ENCODE results near the gene CACNA1D. TPM values are rescaled to one million over a fixed set of nuclear protein-coding genes. Genes with fewer than 3 reads are reported as not detected.

The CACNA1D gene
- total and polyA plus RNA-seq, 2 experiments from 2014 or later = 5.2 to 27.8 TPM

DNA sequence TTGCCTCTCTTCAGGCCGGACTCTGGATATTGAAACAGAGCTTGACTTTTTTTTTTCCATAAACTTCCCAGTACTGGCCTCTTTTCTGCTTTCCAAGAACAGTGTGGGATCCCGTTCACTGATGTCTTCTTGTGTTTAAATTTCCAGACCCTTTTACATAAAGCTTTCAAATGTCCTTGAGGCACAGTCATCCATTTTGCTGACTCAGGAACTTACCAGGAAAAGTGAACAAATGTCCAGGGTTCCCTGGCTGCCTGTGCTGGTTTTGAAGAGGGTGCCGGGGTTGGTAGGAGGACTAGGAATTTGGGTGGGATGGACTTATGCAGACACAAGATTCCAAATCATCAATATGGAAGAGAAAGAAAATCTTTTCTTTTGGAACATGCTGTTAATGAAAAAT lies 283.7 kb downstream of the CACNA1D start:
- Histone ChIP-seq H3K4me2 (no peak overlapping the region), H3K4me1 (ENCODE audit: insufficient read depth) (peaks cover 18% of the 10 kb centered on the region), H4K20me1 (ENCODE audit: insufficient read depth, poor library complexity, severe bottlenecking) (no peaks in the 10 kb centered on the region), H3K9me2 (replicated peaks; ENCODE audit: insufficient read depth) (no peaks in the 10 kb centered on the region), H3K79me2 (no peaks in the 10 kb centered on the region), H3K4me3 (no peak overlapping the region), H3K36me3 (replicated peaks; ENCODE audit: insufficient read depth, low read depth) (no peaks in the 10 kb centered on the region), H3K27ac (no peak overlapping the region), H3K9me3 (ENCODE audit: low read depth) (no peaks in the 10 kb centered on the region), H3K27me3 (no peaks in the 10 kb centered on the region), H2AFZ (no peak overlapping the region)
- 88% methylated on average over 3 of the region's 3 CpGs for WGBS (ENCODE audit: low lambda C conversion rate, missing lambda C conversion rate)
- no peak for DNase-seq (ENCODE audit: low spot score)
- no peak for TF ChIP-seq EZH2phosphoT487 (IDR thresholded peaks at IDR 0.05; ENCODE audit: low read depth, severe bottlenecking, unreplicated experiment)
- TF ChIP-seq, protein P1, sequence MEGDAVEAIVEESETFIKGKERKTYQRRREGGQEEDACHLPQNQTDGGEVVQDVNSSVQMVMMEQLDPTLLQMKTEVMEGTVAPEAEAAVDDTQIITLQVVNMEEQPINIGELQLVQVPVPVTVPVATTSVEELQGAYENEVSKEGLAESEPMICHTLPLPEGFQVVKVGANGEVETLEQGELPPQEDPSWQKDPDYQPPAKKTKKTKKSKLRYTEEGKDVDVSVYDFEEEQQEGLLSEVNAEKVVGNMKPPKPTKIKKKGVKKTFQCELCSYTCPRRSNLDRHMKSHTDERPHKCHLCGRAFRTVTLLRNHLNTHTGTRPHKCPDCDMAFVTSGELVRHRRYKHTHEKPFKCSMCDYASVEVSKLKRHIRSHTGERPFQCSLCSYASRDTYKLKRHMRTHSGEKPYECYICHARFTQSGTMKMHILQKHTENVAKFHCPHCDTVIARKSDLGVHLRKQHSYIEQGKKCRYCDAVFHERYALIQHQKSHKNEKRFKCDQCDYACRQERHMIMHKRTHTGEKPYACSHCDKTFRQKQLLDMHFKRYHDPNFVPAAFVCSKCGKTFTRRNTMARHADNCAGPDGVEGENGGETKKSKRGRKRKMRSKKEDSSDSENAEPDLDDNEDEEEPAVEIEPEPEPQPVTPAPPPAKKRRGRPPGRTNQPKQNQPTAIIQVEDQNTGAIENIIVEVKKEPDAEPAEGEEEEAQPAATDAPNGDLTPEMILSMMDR (IDR thresholded peaks at IDR 0.05; ENCODE audit: poor library complexity) = no peak

DNA sequence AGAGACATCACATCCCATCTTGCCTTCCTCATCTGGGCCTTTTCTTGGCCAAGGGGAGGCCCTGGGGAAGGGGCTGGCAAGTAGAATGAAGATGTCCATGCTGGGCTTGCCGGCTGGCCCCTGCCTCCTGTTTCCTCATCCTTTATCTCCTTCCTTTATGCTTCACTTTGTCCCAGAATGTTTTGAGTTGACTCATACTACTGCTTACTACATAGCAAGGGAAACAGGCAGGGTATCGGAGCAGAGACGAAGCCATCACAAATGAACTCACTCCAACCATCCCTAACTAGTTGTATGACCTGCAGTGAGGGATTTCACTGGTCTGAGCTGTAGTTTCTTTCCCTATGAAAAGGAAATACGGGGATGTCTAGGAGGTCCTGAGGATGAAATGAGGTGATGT lies 285.8 kb downstream of the CACNA1D start:
- TF ChIP-seq, protein P1 (IDR thresholded peaks at IDR 0.05; ENCODE audit: poor library complexity) = no peak
- TF ChIP-seq EZH2phosphoT487 (IDR thresholded peaks at IDR 0.05; ENCODE audit: low read depth, severe bottlenecking, unreplicated experiment) (no peak), EZH2 (IDR thresholded peaks at IDR 0.05; ENCODE audit: borderline replicate concordance) (no peak)
- H3K27ac ChIP-seq = no peak overlapping the region
- no peak overlapping the region for H2AFZ ChIP-seq
- no peak for DNase-seq (ENCODE audit: low spot score)
- no peak overlapping the region for H3K4me3 ChIP-seq
- WGBS (ENCODE audit: low lambda C conversion rate, missing lambda C conversion rate) = 80% methylated on average over 4 of the region's 4 CpGs
- peaks cover 6% of the 10 kb centered on the region for H3K4me1 ChIP-seq (ENCODE audit: insufficient read depth)
- no peak overlapping the region for H3K4me2 ChIP-seq
- H3K36me3 ChIP-seq (replicated peaks; ENCODE audit: insufficient read depth, low read depth) = no peaks in the 10 kb centered on the region
- H4K20me1 ChIP-seq (ENCODE audit: insufficient read depth, poor library complexity, severe bottlenecking) = no peaks in the 10 kb centered on the region
- H3K79me2 ChIP-seq = no peaks in the 10 kb centered on the region
- no peaks in the 10 kb centered on the region for H3K9me3 ChIP-seq (ENCODE audit: low read depth)
- no peaks in the 10 kb centered on the region for H3K9me2 ChIP-seq (replicated peaks; ENCODE audit: insufficient read depth)
- no peaks in the 10 kb centered on the region for H3K27me3 ChIP-seq

DNA sequence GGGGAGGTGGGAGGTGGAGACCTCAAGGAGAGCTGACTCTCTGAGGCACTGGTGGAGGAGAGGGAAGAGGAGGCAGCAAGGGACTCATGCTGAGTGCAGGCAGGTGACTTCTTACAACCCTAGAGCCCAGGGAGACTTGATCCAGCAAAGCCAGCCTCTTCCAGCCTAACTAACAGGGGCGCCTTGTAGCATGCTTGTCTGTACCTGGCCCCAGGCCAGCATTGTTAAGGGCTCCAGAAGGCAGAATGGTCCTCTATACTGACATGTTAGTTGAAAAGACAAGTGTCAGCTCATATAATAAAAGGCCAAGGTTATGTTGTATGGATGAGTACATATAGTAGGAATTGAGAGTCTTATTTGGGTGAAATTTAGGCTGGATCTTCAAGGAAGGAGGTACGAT lies 286.4 kb downstream of the CACNA1D start:
- DNase-seq (ENCODE audit: low spot score) = no peak
- no peak overlapping the region for H3K4me3 ChIP-seq
- H3K4me1 ChIP-seq (ENCODE audit: insufficient read depth) = peaks cover 6% of the 10 kb centered on the region
- H4K20me1 ChIP-seq (ENCODE audit: insufficient read depth, poor library complexity, severe bottlenecking) = no peaks in the 10 kb centered on the region
- H3K4me2 ChIP-seq = no peak overlapping the region
- H3K36me3 ChIP-seq (replicated peaks; ENCODE audit: insufficient read depth, low read depth) = no peaks in the 10 kb centered on the region
- H3K9me3 ChIP-seq (ENCODE audit: low read depth) = no peaks in the 10 kb centered on the region
- H3K79me2 ChIP-seq = no peaks in the 10 kb centered on the region
- no peak overlapping the region for H2AFZ ChIP-seq
- no peaks in the 10 kb centered on the region for H3K9me2 ChIP-seq (replicated peaks; ENCODE audit: insufficient read depth)
- no peaks in the 10 kb centered on the region for H3K27me3 ChIP-seq
- TF ChIP-seq, protein P1 (IDR thresholded peaks at IDR 0.05; ENCODE audit: poor library complexity) = no peak
- H3K27ac ChIP-seq = no peak overlapping the region
- WGBS (ENCODE audit: low lambda C conversion rate, missing lambda C conversion rate) = 94% methylated on average over 2 of the region's 2 CpGs

DNA sequence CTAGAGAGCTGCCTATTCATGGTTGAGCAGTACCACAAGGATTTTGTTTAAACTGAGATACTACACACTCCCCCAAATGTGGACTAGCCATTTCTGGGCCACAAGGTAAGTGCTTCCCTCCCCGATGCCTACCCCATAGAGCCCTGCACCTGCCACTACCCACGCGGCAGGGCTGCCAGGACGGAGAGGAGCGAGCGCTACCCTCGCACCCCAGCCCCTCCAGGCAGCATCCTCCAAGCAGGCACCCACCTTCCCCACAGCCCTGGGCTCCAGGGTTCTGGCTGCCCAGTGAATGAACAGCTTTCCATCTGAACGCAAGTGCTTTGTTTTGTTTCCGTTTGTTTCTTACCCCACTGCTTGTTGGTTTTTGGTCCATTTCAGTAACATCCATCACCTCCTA lies 292.6 kb downstream of the CACNA1D start:
- Histone ChIP-seq H3K27ac (no peak overlapping the region), H3K4me2 (no peak overlapping the region), H3K9me3 (ENCODE audit: low read depth) (no peaks in the 10 kb centered on the region), H2AFZ (no peak overlapping the region), H3K79me2 (no peaks in the 10 kb centered on the region), H4K20me1 (ENCODE audit: insufficient read depth, poor library complexity, severe bottlenecking) (no peaks in the 10 kb centered on the region), H3K27me3 (no peaks in the 10 kb centered on the region), H3K9me2 (replicated peaks; ENCODE audit: insufficient read depth) (no peaks in the 10 kb centered on the region), H3K4me1 (ENCODE audit: insufficient read depth) (no peaks in the 10 kb centered on the region), H3K36me3 (replicated peaks; ENCODE audit: insufficient read depth, low read depth) (no peaks in the 10 kb centered on the region), H3K4me3 (no peak overlapping the region)
- no peak for DNase-seq (ENCODE audit: low spot score)
- TF ChIP-seq, protein P1 (IDR thresholded peaks at IDR 0.05; ENCODE audit: poor library complexity) = no peak
- no peak for TF ChIP-seq EZH2phosphoT487 (IDR thresholded peaks at IDR 0.05; ENCODE audit: low read depth, severe bottlenecking, unreplicated experiment)
- WGBS (ENCODE audit: low lambda C conversion rate, missing lambda C conversion rate) = 94% methylated on average over 9 of the region's 9 CpGs
